Activated naive CD8-positive, alpha-beta T cell treated with anti-CD3 and anti-CD28 coated beads for 36 hours (primary cell): ENCODE measurements around the gene PPM1H. TPM values are rescaled to one million over a fixed set of nuclear protein-coding genes. Genes with fewer than 3 reads are reported as not detected.

ENCODE experiments used
- DNase-seq: peaks from one replicate; pipeline ENCODE4 v3.0.0; 2021
- H3K27ac Mint-ChIP-seq: one replicate; pipeline ENCODE4 v1.8.0; 2022; ENCODE audit warnings: mild to moderate bottlenecking, moderate library complexity, mixed read lengths
- H3K27me3 Mint-ChIP-seq: one replicate; pipeline ENCODE4 v1.8.0; 2022; ENCODE audit warnings: mild to moderate bottlenecking, mixed read lengths
- H3K36me3 Mint-ChIP-seq: one replicate; pipeline ENCODE4 v1.8.0; 2021; ENCODE audit warnings: mild to moderate bottlenecking, mixed read lengths
- H3K4me1 Mint-ChIP-seq: one replicate; pipeline ENCODE4 v1.8.0; 2021; ENCODE audit warnings: mixed read lengths
- H3K4me3 Mint-ChIP-seq: one replicate; pipeline ENCODE4 v1.8.0; 2022; ENCODE audit warnings: mild to moderate bottlenecking, moderate library complexity, mixed read lengths
- H3K9me3 Mint-ChIP-seq: one replicate; pipeline ENCODE4 v1.8.0; 2022; ENCODE audit warnings: mixed read lengths
- total RNA-seq, 2 experiments: library from RNA; stranded (reverse); gene quantifications; one replicate each; pipeline ENCODE4 v1.2.3, GENCODE V29; 2021

PPM1H gene
- total RNA-seq, 2 experiments from 2014 or later, result 0.04 TPM; not detected in 1

DNA sequence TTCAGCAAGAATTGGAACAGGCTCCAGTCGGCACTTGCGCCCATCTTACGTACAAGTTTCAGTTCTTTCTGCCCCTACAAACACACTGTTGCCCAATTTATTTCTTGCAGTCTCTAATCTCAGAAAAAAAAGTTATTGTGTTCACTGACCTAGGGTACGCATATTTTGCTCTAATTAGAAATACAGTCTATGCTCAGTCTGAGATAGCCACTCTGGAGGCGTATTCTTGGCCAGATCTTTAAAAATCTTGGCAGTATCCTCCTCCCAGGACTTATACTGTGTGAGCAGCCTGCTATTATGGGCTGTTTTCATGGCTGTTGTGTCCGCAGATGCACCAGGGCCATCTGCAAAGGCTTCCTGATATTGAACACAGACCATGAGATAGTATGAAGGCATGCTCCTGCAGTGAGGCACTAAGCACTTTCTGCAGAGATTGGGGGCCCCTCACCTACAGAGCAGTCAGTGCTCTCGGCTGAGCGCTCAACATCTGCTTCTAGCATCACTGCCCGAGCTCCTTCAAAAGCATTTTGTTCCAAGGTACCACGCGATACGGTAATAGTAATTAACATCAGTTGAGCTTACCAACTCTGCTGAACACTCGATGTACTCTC, 57.9 kb downstream of the PPM1H start:
- Mint-ChIP-seq H3K4me3 (no peak overlapping the region), H3K27ac (no peak overlapping the region), H3K36me3 (no peaks in the 10 kb centered on the region), H3K27me3 (peaks cover 3% of the 10 kb centered on the region), H3K9me3 (no peaks in the 10 kb centered on the region), H3K4me1 (no peaks in the 10 kb centered on the region)
- no peak for DNase-seq

DNA sequence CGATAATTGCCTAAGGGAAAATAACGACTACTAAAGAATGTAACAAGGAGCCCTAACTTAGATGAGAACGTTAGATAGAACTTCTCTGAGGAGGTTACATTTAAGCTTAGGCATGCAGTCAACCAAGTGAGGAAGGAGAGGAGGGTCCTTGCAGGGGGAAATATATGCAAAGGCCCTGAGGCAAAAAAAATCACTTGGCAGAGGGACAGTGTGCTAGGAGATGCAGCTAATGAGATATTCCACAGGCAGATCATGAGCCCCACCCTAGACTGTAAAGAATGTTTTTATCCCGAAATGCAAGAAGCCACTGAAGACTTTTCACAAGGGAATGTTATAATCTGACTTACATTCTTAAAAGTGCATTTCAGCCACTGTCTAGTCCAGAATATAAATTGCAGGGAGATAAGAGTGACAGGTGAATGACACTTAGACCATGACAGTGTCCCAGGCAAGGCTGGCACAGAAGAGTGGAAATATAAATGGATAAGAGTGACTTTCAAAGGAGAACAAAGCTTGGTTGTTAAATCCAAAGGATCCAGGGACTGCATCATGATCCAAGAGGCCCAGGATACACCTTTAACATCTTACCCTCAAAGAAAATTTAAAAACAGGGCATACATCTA, 61.0 kb downstream of the PPM1H start:
- Mint-ChIP-seq H3K4me1 (no peaks in the 10 kb centered on the region), H3K9me3 (peaks cover 3% of the 10 kb centered on the region), H3K4me3 (no peak overlapping the region), H3K27ac (no peak overlapping the region), H3K36me3 (no peaks in the 10 kb centered on the region), H3K27me3 (peaks cover 3% of the 10 kb centered on the region)
- no peak for DNase-seq

DNA sequence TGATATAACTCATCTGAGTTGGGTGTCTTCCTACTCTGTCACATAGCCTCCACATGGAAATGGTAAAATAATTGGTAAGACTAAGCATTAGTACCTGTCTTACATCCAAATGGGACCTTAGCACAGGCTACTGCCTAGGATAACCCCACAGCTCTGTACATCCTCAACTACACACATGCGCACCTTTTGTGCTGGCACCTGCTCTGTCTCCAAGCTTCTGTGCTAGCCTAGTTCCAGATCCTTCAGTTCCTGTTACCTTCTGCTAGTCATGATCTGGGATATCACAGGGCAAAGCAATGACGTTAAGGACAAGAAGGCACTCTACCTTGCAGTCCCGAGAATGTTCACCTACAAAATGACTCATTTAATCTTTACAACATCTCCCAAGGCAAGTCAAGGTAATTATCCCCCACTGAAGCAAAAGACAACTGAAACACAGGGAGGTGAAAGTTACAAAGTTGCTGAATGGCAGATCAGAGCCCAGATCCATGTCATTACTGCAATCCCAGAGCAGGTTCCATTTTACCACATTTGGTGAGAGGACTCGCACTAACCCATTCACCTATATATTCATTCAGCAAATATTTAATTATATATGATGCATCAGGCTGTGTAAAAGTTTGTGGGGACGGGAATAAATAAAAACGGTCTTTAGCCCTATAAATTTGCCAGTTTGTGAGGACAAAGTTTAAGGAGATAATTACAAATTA, 61.7 kb downstream of the PPM1H start:
- Mint-ChIP-seq H3K27ac (no peak overlapping the region), H3K9me3 (peaks cover 3% of the 10 kb centered on the region), H3K4me1 (no peaks in the 10 kb centered on the region), H3K36me3 (no peaks in the 10 kb centered on the region), H3K27me3 (peaks cover 3% of the 10 kb centered on the region), H3K4me3 (no peak overlapping the region)
- no peak for DNase-seq

DNA sequence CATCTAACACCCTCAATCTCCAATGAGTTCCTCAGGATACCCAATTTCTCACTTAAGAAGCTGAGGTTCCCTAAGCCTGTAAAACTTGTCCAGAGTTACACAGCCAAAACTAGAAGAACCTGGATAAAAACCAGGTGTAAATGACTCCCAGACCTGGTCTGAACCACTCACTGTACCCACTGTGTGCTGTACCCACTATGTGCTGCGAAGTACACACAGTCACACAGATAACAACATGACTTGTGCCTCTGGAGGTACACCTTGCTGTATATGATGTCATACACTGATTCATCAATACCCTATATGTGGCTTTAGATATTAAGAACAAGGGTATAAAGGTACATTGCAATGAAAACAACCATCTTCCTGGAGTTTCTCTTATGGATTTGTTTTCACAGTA, 66.1 kb downstream of the PPM1H start:
- no peak for DNase-seq
- peaks cover 3% of the 10 kb centered on the region for H3K9me3 Mint-ChIP-seq
- H3K27me3 Mint-ChIP-seq, result peaks cover 5% of the 10 kb centered on the region
- H3K4me3 Mint-ChIP-seq, result no peak overlapping the region
- no peak overlapping the region for H3K27ac Mint-ChIP-seq
- no peaks in the 10 kb centered on the region for H3K36me3 Mint-ChIP-seq
- H3K4me1 Mint-ChIP-seq, result no peaks in the 10 kb centered on the region

DNA sequence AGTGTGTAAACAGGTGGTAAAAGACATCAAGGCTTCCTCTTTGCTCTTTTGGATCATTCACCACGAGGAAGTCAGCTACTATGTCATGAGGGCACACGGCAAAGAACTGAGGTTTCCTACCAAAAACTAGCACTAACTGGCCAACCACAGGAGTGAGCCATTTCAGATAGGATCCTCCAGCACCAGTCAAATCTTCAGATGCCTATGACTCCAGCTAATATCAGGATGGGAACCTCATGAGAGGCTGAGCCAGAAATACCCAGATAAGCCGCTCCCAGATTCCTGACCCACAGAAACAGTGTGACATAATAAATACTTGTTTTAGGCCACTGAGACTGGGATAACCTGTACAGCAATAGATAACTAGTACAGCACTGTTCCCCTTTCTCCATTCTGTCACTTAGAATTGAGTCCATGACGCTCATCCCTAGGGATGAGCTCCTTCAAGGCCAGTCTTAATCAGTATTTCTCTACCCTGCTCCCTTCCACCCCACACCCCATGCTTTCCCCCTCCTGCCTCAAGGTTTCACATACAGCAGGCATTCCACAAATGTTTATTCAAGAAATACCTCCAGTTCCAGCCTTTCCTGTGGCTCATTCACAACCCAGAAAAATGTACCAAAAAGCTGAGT, 68.4 kb downstream of the PPM1H start:
- Mint-ChIP-seq H3K4me3 (no peak overlapping the region), H3K9me3 (peaks cover 3% of the 10 kb centered on the region), H3K27me3 (peaks cover 5% of the 10 kb centered on the region), H3K27ac (no peak overlapping the region), H3K4me1 (no peaks in the 10 kb centered on the region), H3K36me3 (no peaks in the 10 kb centered on the region)
- no peak for DNase-seq

DNA sequence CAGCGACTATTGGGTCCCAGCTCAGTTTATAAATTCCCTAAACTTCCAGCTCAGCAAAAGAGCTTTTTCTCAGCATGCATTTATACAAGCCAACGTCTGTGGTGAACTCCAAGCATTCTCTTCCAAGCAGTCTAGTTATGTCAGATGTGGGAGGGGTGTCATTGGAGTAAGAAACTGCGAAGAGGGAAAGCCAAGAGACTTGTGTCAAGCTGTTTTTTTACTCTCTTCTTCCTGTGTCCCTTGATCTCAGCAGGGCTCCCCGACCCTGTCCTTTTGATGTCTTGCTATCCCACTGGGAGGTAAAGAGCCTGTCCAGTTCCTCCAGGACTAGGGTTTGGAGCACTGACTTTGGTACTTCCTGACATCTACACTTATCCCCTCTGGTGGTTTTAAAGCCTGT, 69.0 kb downstream of the PPM1H start:
- Mint-ChIP-seq H3K27ac (no peak overlapping the region), H3K9me3 (peaks cover under 1% of the 10 kb centered on the region), H3K27me3 (peaks cover 5% of the 10 kb centered on the region), H3K36me3 (no peaks in the 10 kb centered on the region), H3K4me3 (no peak overlapping the region), H3K4me1 (no peaks in the 10 kb centered on the region)
- DNase-seq, result no peak

DNA sequence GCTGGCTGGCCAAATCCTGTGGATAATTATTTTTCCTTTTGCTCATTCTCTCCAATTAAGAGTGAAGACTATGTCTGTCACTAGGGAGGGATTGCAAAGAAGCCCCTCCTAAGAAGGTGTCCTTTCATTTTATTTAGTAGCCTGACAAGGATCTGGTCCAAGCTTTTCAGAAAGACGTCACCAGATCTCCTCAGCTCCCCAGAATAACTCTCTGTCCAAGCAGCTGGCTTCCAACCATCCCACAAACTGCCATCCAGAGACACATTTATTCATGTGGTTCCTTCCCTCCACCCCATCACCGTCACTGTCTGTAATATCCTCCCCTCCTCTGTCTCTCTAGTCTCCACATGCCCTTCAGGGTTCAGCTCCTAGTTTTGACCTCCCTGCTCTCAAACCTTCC, 69.9 kb downstream of the PPM1H start:
- H3K9me3 Mint-ChIP-seq, result no peaks in the 10 kb centered on the region
- no peaks in the 10 kb centered on the region for H3K36me3 Mint-ChIP-seq
- no peak for DNase-seq
- H3K4me3 Mint-ChIP-seq, result no peak overlapping the region
- no peaks in the 10 kb centered on the region for H3K4me1 Mint-ChIP-seq
- H3K27ac Mint-ChIP-seq, result no peak overlapping the region
- peaks cover 5% of the 10 kb centered on the region for H3K27me3 Mint-ChIP-seq

DNA sequence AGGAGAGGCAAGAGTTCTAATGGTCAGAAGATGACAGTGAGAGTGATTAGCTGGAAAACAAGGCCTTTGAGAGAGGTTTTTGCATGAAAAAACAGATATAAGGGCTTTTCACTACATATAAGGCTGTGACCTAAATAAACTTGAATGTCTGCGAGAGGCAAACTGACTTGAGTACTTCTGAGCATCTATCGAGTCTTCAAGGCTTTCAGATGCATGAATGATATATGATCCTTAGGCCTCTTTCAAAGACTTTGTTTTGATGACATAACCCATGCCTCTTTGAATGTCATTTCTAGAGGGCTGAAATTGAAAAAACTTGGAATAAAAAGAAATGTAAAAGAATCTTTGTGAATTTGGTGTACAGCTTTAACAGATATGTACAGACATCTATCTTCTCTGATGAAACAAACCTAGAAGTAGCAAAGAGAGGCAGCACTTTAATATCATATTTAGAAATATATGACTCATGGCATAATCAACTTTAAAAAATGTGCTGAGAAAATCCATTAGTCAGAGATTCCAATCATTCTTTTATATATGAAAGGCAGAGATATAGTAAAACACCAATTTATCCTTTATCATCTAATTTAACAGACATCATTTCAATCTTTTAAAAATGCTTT, 72.6 kb downstream of the PPM1H start:
- Mint-ChIP-seq H3K4me1 (no peaks in the 10 kb centered on the region), H3K9me3 (no peaks in the 10 kb centered on the region), H3K27me3 (peaks cover 5% of the 10 kb centered on the region), H3K27ac (no peak overlapping the region), H3K36me3 (no peaks in the 10 kb centered on the region), H3K4me3 (no peak overlapping the region)
- no peak for DNase-seq

DNA sequence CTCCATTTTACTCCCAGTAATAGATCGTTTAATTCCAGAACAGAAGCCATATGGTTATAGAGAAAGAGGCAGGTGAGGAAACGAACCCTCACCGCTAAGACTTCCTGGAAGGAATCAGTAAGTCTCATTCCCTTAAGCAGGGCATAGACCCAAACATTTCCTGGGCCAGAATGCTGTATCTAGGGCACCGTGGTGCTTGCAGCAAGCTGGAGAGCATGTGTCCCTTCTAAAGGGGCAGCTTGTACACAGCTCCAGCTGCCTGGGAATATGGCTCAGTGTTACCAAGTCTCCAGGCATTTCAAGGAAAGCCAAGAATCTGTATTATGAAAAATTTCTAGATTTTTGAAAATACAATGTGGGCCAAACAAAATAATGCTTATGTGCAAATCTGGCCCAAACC, 73.4 kb downstream of the PPM1H start:
- Mint-ChIP-seq H3K36me3 (no peaks in the 10 kb centered on the region), H3K27ac (no peak overlapping the region), H3K4me1 (no peaks in the 10 kb centered on the region), H3K27me3 (no peaks in the 10 kb centered on the region), H3K9me3 (no peaks in the 10 kb centered on the region), H3K4me3 (no peak overlapping the region)
- DNase-seq, result no peak

DNA sequence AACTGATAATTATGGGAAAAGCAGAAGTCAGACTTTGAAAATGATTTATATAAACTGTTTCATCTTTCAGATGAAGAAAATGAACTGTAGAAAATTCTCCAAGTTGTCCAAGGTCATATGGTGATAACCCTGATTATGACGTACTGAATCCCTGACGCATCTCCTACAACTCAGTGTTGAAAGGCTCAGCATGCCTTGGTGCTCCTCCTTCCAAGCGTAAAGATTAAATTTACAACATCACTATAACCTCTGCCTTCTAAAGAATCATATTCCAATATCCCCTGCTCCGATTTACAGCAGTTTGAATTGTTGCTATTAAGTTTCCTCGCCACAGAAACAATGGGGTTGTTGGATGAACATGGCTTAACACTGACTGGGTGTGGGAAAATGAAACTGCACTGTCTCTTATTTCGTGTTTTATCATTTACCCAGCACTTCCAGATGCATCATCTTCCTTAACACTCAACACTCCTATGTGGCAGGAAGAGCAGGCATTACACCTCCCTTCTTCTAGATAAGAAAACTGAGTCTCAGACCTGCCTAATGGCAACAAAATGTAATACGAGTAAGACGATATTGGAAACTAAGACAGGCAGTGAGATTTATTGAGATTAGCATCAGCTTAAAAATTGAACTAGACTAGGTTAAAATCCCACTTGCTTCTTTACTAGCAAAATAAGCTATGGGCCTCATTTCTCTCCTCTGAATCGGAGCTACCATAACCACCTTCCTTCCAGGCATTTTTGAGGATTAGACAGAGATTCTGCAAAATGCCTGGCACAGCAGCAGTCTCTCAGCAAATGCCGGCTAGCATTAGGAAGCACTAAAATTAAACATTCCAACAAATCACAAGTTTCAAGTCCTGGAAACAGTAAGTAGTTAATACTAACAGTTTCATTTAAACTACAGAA, 74.2 kb downstream of the PPM1H start:
- DNase-seq, result no peak
- Mint-ChIP-seq H3K4me1 (no peaks in the 10 kb centered on the region), H3K9me3 (no peaks in the 10 kb centered on the region), H3K27me3 (no peaks in the 10 kb centered on the region), H3K36me3 (no peaks in the 10 kb centered on the region), H3K27ac (no peak overlapping the region), H3K4me3 (no peak overlapping the region)

DNA sequence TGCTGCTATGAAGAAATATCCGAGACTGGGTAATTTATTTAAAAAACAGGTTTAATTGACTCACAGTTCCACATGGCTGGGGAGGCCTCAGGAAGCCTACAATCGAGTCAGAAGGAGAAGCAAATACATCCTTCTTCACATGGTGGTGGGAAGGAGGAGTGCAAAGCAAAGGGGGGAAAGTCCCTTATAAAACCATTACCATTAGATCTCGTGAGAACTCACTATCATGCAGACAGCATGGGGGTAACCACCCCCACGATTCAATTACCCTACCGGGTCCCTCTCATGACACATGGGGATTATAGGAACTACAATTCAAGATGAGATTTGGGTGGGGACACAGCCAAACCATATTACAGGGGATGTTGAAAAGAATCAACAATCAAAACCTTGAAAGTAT, 74.9 kb downstream of the PPM1H start:
- H3K36me3 Mint-ChIP-seq, result no peaks in the 10 kb centered on the region
- no peak for DNase-seq
- no peak overlapping the region for H3K4me3 Mint-ChIP-seq
- no peaks in the 10 kb centered on the region for H3K27me3 Mint-ChIP-seq
- no peaks in the 10 kb centered on the region for H3K9me3 Mint-ChIP-seq
- H3K4me1 Mint-ChIP-seq, result no peaks in the 10 kb centered on the region
- H3K27ac Mint-ChIP-seq, result no peak overlapping the region

DNA sequence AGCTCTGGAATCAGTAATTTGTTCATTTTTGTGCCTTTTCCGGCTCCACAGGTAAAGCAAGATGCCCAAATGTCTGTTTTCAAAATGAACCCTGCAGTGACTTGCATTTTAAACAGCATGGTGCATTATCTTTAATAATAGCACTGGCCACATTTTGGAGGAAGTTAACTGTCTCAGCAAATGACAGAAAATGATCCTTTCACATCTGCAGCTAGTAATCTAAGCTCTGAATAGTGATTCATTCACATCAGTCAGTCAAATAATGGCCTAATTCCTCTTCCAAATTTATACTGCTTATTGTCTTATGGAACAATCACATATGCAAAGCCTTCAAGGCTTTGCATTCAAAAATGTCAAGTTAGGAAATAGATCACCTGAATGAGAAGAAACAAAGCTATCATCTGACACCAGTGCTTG, 75.6 kb downstream of the PPM1H start:
- Mint-ChIP-seq H3K27me3 (no peaks in the 10 kb centered on the region), H3K27ac (no peak overlapping the region), H3K4me1 (no peaks in the 10 kb centered on the region), H3K4me3 (no peak overlapping the region), H3K9me3 (no peaks in the 10 kb centered on the region), H3K36me3 (no peaks in the 10 kb centered on the region)
- DNase-seq, result no peak

DNA sequence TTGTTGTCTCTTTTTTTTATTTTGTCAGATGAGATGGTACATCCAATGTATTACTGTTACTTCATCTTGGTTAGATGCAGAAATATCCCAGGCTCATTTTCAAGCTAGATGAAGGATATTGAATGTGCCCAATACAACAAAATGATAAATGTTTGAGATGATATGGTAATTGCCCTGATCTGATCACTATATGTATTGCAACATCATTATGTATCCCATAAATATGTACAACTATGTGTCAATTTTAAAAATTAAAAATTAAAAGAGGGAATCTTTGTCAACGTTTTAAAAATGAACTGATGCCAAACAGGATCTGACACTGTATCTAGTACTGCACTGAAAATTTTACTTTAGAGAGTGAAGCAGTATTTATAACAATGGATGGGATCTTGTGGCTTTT, 78.5 kb downstream of the PPM1H start:
- Mint-ChIP-seq H3K9me3 (no peaks in the 10 kb centered on the region), H3K4me3 (no peak overlapping the region), H3K27ac (no peak overlapping the region), H3K27me3 (no peaks in the 10 kb centered on the region), H3K36me3 (no peaks in the 10 kb centered on the region), H3K4me1 (no peaks in the 10 kb centered on the region)
- DNase-seq, result no peak

DNA sequence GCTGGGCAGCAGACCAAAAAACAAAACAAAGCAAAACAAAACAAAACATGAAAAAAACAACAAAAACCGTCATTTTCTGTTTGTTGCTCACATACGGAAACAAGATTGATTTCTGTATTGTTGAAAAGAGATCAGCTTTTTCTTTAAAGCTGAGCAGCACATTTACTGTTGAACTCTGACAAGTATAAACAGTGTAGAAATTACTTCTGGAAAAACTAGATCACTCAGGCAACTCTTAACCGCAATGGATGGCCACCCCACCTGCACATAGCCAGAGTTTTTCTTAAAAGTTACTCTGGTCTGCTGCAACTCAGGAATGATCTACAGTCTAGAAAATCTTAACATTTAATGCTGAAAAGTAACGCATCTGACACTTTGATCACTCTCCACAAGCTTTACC, 80.9 kb downstream of the PPM1H start:
- Mint-ChIP-seq H3K27me3 (no peaks in the 10 kb centered on the region), H3K36me3 (no peaks in the 10 kb centered on the region), H3K27ac (no peak overlapping the region)

More for the DNA sequence above, 80.9 kb downstream of the PPM1H start:
- Mint-ChIP-seq H3K4me3 (no peak overlapping the region), H3K9me3 (no peaks in the 10 kb centered on the region), H3K4me1 (no peaks in the 10 kb centered on the region)
- no peak for DNase-seq
